Measurements from ENCODE around the gene PTPRD.

Gene PTPRD

GRCh38 chr9:8432224-8432623, 2180.6 kb downstream of the PTPRD start:
- H3K9ac ChIP-seq = no peak overlapping the region

GRCh38 chr9:8431505-8431904, 2181.3 kb downstream of the PTPRD start:
- no peaks in the 10 kb centered on the region for H4K20me1 ChIP-seq (ENCODE audit: insufficient read depth)
- H2AFZ ChIP-seq (ENCODE audit: low read depth) = no peak overlapping the region
- no peaks in the 10 kb centered on the region for H3K79me2 ChIP-seq (ENCODE audit: insufficient read depth, low read depth)
- no peak overlapping the region for H3K9ac ChIP-seq
- no peaks in the 10 kb centered on the region for H3K36me3 ChIP-seq (ENCODE audit: insufficient read depth)
- H3K4me3 ChIP-seq (IDR thresholded peaks at IDR 0.05; ENCODE audit: insufficient read depth, low read depth, low read length) = no peak overlapping the region
- no peak overlapping the region for H3K4me2 ChIP-seq
- TF ChIP-seq CTCF (conservative IDR thresholded peaks at IDR 0.05; ENCODE audit: low read depth, low read length) = no peak
- H3K27ac ChIP-seq = no peak overlapping the region
- no peaks in the 10 kb centered on the region for H3K4me1 ChIP-seq (ENCODE audit: low read depth, poor library complexity, severe bottlenecking)
- no peaks in the 10 kb centered on the region for H3K27me3 ChIP-seq (ENCODE audit: insufficient read depth, low read depth)

More at GRCh38 chr9:8432224-8432623, 2180.6 kb downstream of the PTPRD start:
- Histone ChIP-seq H3K27ac (no peak overlapping the region), H3K36me3 (ENCODE audit: insufficient read depth) (no peaks in the 10 kb centered on the region), H2AFZ (ENCODE audit: low read depth) (no peak overlapping the region), H3K4me3 (IDR thresholded peaks at IDR 0.05; ENCODE audit: insufficient read depth, low read depth, low read length) (no peak overlapping the region), H3K27me3 (ENCODE audit: insufficient read depth, low read depth) (no peaks in the 10 kb centered on the region), H4K20me1 (ENCODE audit: insufficient read depth) (no peaks in the 10 kb centered on the region), H3K79me2 (ENCODE audit: insufficient read depth, low read depth) (no peaks in the 10 kb centered on the region), H3K4me2 (no peak overlapping the region), H3K4me1 (ENCODE audit: low read depth, poor library complexity, severe bottlenecking) (no peaks in the 10 kb centered on the region)
- no peak for TF ChIP-seq CTCF (conservative IDR thresholded peaks at IDR 0.05; ENCODE audit: low read depth, low read length)

GRCh38 chr9:8430945-8431344, 2181.9 kb downstream of the PTPRD start:
- no peaks in the 10 kb centered on the region for H4K20me1 ChIP-seq (ENCODE audit: insufficient read depth)
- no peak overlapping the region for H3K27ac ChIP-seq
- no peak overlapping the region for H3K4me2 ChIP-seq
- no peaks in the 10 kb centered on the region for H3K27me3 ChIP-seq (ENCODE audit: insufficient read depth, low read depth)
- H3K36me3 ChIP-seq (ENCODE audit: insufficient read depth) = no peaks in the 10 kb centered on the region
- H3K79me2 ChIP-seq (ENCODE audit: insufficient read depth, low read depth) = no peaks in the 10 kb centered on the region
- no peak overlapping the region for H2AFZ ChIP-seq (ENCODE audit: low read depth)
- H3K4me1 ChIP-seq (ENCODE audit: low read depth, poor library complexity, severe bottlenecking) = no peaks in the 10 kb centered on the region
- H3K4me3 ChIP-seq (IDR thresholded peaks at IDR 0.05; ENCODE audit: insufficient read depth, low read depth, low read length) = no peak overlapping the region
- TF ChIP-seq CTCF (conservative IDR thresholded peaks at IDR 0.05; ENCODE audit: low read depth, low read length) = no peak
- no peak overlapping the region for H3K9ac ChIP-seq

GRCh38 chr9:8429768-8430167, 2183.0 kb downstream of the PTPRD start:
- Histone ChIP-seq H3K27ac (no peak overlapping the region), H3K27me3 (ENCODE audit: insufficient read depth, low read depth) (no peaks in the 10 kb centered on the region), H3K4me3 (IDR thresholded peaks at IDR 0.05; ENCODE audit: insufficient read depth, low read depth, low read length) (no peak overlapping the region), H2AFZ (ENCODE audit: low read depth) (no peak overlapping the region), H3K79me2 (ENCODE audit: insufficient read depth, low read depth) (no peaks in the 10 kb centered on the region), H4K20me1 (ENCODE audit: insufficient read depth) (no peaks in the 10 kb centered on the region), H3K9ac (no peak overlapping the region), H3K36me3 (ENCODE audit: insufficient read depth) (no peaks in the 10 kb centered on the region), H3K4me1 (ENCODE audit: low read depth, poor library complexity, severe bottlenecking) (no peaks in the 10 kb centered on the region), H3K4me2 (no peak overlapping the region)
- TF ChIP-seq CTCF (conservative IDR thresholded peaks at IDR 0.05; ENCODE audit: low read depth, low read length) = no peak

Measured in KMS-11 (cell line).